HG03565 (cell line): Measurements from ENCODE around the gene TCEAL9.
A peak's percentile ranks its signal among the peaks of the same experiment; 100 is the strongest.
"Not testable (repeated sequence)": the region's sequence is repeated elsewhere in the genome, so short reads cannot be mapped to it uniquely, and the experiment has no call there.

ENCODE experiments used
- ATAC-seq: cut with Tn5 transposase; IDR thresholded peaks from one replicate; pipeline ENCODE4 v1.9.1; 2021; ENCODE audit warnings: mild to moderate bottlenecking, moderate library complexity; ENCODE audit not compliant: unreplicated experiment

The TCEAL9 gene

GRCh38 chrX:103372886-103373285 is 16.6 kb downstream of the TCEAL9 start:
- ATAC-seq = no peak

GRCh38 chrX:103373581-103373980 is 17.3 kb downstream of the TCEAL9 start:
- no peak for ATAC-seq

- no peak for ATAC-seq
These were observed 20.0 kb downstream of the TCEAL9 start, which contains the start of gene BEX3 for GRCh38 chrX:103376118-103376978. Gene BEX3 (plus strand): TSS chrX:103376538. CDS start chrX:103377522, 984 bp downstream.

- ATAC-seq = no peak
These were observed 20.6 kb downstream of the TCEAL9 start for GRCh38 chrX:103376979-103377324.

- ATAC-seq = no peak
These were observed 22.7 kb downstream of the TCEAL9 start for GRCh38 chrX:103378990-103379389.

- no peak for ATAC-seq
These were observed 26.6 kb downstream of the TCEAL9 start for GRCh38 chrX:103382877-103383276.

GRCh38 chrX:103384672-103385071 is 28.4 kb downstream of the TCEAL9 start:
- ATAC-seq = no peak

GRCh38 chrX:103385283-103385830 is 29.1 kb downstream of the TCEAL9 start:
- ATAC-seq = not testable (repeated sequence)

GRCh38 chrX:103386332-103386731 is 30.0 kb downstream of the TCEAL9 start:
- no peak for ATAC-seq

GRCh38 chrX:103393487-103393886 is 37.2 kb downstream of the TCEAL9 start:
- ATAC-seq = no peak

- ATAC-seq = no peak
These were observed 39.9 kb downstream of the TCEAL9 start for GRCh38 chrX:103396186-103396585.

GRCh38 chrX:103396660-103397059 is 40.4 kb downstream of the TCEAL9 start:
- ATAC-seq = no peak

GRCh38 chrX:103397707-103398106 is 41.4 kb downstream of the TCEAL9 start:
- no peak for ATAC-seq

- no peak for ATAC-seq
These were observed 42.1 kb downstream of the TCEAL9 start for GRCh38 chrX:103398421-103398864.

- ATAC-seq = no peak
These were observed 43.4 kb downstream of the TCEAL9 start for GRCh38 chrX:103399744-103400143.

- ATAC-seq = no peak
These were observed 44.6 kb downstream of the TCEAL9 start for GRCh38 chrX:103400931-103401330.

GRCh38 chrX:103404231-103405008 is 48.1 kb downstream of the TCEAL9 start:
- peak; percentile 95 for ATAC-seq

GRCh38 chrX:103405009-103405333 is 48.7 kb downstream of the TCEAL9 start:
- no peak for ATAC-seq

- no peak for ATAC-seq
These were observed 50.0 kb downstream of the TCEAL9 start for GRCh38 chrX:103406256-103406655.

GRCh38 chrX:103407776-103408175 is 51.5 kb downstream of the TCEAL9 start:
- no peak for ATAC-seq
